ENCODE data around the gene ZNF236. TPM values are rescaled to one million over a fixed set of nuclear protein-coding genes. Genes with fewer than 3 reads are reported as not detected.
A peak's percentile ranks its signal among the peaks of the same experiment; 100 is the strongest.

ZNF236 gene
- total and polyA plus RNA-seq, 2 donors (not counting 1 experiment from before 2014, with no cell fraction given) = 2.9 to 8.4 TPM

DNA sequence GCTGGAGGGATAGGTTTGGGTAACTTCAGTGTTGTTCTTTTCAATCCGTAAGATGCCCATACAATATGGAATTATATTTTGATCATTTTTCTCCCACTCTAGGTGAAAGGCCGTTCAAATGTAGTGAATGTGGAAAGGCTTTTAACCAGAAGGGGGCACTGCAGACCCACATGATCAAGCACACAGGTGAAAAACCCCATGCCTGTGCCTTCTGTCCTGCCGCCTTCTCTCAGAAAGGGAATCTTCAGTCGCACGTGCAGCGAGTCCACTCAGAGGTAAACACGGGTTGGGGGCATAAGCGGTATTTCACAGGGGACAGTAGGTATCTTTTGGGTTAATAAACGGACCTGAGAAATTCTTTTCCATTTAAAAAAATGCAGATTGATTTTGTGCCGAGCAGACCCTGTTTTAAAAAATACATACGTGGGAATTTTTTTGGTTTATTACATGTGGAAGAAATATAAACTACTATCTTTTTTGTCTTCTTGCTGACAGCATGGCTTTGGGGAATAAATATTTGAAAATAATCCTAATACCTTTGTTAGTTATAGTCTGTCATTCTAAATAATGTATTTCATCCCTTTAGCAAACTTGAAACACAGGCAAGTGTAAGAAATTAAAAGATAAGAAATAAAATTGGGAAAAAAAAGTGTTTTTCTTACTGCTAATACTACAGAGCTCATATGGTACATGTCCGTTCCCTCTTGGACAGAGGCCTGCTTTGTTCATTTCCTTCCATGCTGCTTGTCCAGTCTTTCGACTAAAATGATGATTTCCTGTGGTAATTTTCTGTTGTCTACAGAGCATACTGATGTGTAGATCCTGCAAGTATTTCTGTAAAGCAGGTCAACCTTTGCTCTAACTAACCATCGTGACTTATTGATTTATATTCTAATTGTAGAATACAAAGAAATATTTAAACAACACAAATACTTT, 53.3 kb downstream of the ZNF236 start:
- H3K4me3 ChIP-seq (replicated peaks in 1 of 4; ENCODE audit: control extremely low read depth in 1 of 4, insufficient read depth in 1 of 4, low read depth in 3 of 4, low read length in 4 of 4) = no peak overlapping the region
- no peaks in the 10 kb centered on the region for H3K9me3 ChIP-seq (ENCODE audit: control insufficient read depth, insufficient read depth, low read depth, low read length)
- TF ChIP-seq EZH2 (IDR thresholded peaks at IDR 0.05; ENCODE audit: low read length, missing control alignments) = no peak
- TF ChIP-seq, protein P1, sequence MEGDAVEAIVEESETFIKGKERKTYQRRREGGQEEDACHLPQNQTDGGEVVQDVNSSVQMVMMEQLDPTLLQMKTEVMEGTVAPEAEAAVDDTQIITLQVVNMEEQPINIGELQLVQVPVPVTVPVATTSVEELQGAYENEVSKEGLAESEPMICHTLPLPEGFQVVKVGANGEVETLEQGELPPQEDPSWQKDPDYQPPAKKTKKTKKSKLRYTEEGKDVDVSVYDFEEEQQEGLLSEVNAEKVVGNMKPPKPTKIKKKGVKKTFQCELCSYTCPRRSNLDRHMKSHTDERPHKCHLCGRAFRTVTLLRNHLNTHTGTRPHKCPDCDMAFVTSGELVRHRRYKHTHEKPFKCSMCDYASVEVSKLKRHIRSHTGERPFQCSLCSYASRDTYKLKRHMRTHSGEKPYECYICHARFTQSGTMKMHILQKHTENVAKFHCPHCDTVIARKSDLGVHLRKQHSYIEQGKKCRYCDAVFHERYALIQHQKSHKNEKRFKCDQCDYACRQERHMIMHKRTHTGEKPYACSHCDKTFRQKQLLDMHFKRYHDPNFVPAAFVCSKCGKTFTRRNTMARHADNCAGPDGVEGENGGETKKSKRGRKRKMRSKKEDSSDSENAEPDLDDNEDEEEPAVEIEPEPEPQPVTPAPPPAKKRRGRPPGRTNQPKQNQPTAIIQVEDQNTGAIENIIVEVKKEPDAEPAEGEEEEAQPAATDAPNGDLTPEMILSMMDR (conservative IDR thresholded peaks at IDR 0.05 in 1 of 2, IDR thresholded peaks at IDR 0.05 in 1 of 2; ENCODE audit: low read depth in 1 of 2, low read length in 2 of 2) = peak; percentile 43 to 62
- H3K27me3 ChIP-seq (ENCODE audit: control insufficient read depth, insufficient read depth, low read length) = no peaks in the 10 kb centered on the region
- H2AFZ ChIP-seq (ENCODE audit: low read length) = no peak overlapping the region
- no peaks in the 10 kb centered on the region for H3K79me2 ChIP-seq (ENCODE audit: control insufficient read depth, insufficient read depth, low read length)
- H3K4me1 ChIP-seq (ENCODE audit: control insufficient read depth, extremely low read depth, insufficient read depth, low read length) = no peaks in the 10 kb centered on the region
- no peaks in the 10 kb centered on the region for H4K20me1 ChIP-seq (ENCODE audit: control insufficient read depth, extremely low read depth, insufficient read depth, low read length)
- peaks cover 7% of the 10 kb centered on the region for H3K36me3 ChIP-seq (ENCODE audit: control insufficient read depth, insufficient read depth, low read length)
- peak; percentile 11 to 52 for DNase-seq (ENCODE audit: low read depth in 2 of 2)
- H3K4me2 ChIP-seq (ENCODE audit: extremely low read depth, insufficient read depth, low read length) = no peak overlapping the region
- no peak overlapping the region for H3K9ac ChIP-seq (ENCODE audit: insufficient read depth, low read length)
- no peak overlapping the region for H3K27ac ChIP-seq (ENCODE audit: insufficient read depth, low read length)

DNA sequence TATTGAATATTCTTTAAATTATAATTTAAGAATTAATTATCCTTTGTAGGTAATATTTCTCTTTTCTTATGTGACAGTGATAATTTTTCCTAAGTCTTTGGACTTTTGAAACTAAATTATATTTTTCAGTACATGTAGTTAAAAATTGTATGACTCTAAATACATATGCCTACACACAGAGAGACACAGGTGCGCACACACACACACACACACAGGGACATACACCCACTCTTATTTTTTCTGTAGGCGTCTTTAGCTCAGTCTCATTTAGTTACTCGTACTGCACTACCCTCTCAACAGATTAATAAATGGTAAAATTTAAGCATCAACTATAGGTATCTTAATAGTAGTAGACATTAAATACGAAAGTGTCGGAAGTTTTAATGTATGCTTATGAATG, 56.1 kb downstream of the ZNF236 start:
- Histone ChIP-seq H3K4me1 (ENCODE audit: control insufficient read depth, extremely low read depth, insufficient read depth, low read length) (no peaks in the 10 kb centered on the region), H3K4me3 (replicated peaks in 1 of 4; ENCODE audit: control extremely low read depth in 1 of 4, insufficient read depth in 1 of 4, low read depth in 3 of 4, low read length in 4 of 4) (no peak overlapping the region), H3K9ac (ENCODE audit: insufficient read depth, low read length) (no peak overlapping the region), H3K79me2 (ENCODE audit: control insufficient read depth, insufficient read depth, low read length) (no peaks in the 10 kb centered on the region), H3K36me3 (ENCODE audit: control insufficient read depth, insufficient read depth, low read length) (peaks cover 5% of the 10 kb centered on the region), H4K20me1 (ENCODE audit: control insufficient read depth, extremely low read depth, insufficient read depth, low read length) (no peaks in the 10 kb centered on the region), H3K27me3 (ENCODE audit: control insufficient read depth, insufficient read depth, low read length) (no peaks in the 10 kb centered on the region), H2AFZ (ENCODE audit: low read length) (no peak overlapping the region), H3K4me2 (ENCODE audit: extremely low read depth, insufficient read depth, low read length) (no peak overlapping the region), H3K27ac (ENCODE audit: insufficient read depth, low read length) (no peak overlapping the region), H3K9me3 (ENCODE audit: control insufficient read depth, insufficient read depth, low read depth, low read length) (no peaks in the 10 kb centered on the region)
- no peak for DNase-seq (ENCODE audit: low read depth in 2 of 2)
- TF ChIP-seq, protein P1 (conservative IDR thresholded peaks at IDR 0.05 in 1 of 2, IDR thresholded peaks at IDR 0.05 in 1 of 2; ENCODE audit: low read depth in 1 of 2, low read length in 2 of 2) = no peak
- TF ChIP-seq EZH2 (IDR thresholded peaks at IDR 0.05; ENCODE audit: low read length, missing control alignments) = no peak

DNA sequence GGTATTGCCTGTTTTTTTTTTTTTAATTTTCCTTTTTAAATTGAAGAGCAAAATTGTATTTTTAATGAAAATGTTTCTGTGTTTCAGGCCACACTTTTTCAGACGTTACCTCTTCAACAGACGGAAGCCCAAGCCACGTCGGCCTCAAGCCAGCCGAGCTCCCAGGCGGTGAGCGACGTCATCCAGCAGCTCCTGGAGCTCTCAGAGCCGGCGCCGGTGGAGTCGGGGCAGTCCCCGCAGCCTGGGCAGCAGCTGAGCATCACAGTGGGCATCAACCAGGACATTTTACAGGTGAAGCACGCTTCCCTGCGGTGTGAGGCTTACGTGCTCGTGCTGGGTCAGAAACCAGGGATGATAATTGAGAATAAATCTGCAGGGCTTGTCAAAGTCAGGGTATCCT, 57.7 kb downstream of the ZNF236 start:
- H3K36me3 ChIP-seq (ENCODE audit: control insufficient read depth, insufficient read depth, low read length) = peaks cover 5% of the 10 kb centered on the region
- H3K9me3 ChIP-seq (ENCODE audit: control insufficient read depth, insufficient read depth, low read depth, low read length) = no peaks in the 10 kb centered on the region
- no peak overlapping the region for H3K27ac ChIP-seq (ENCODE audit: insufficient read depth, low read length)
- H3K4me1 ChIP-seq (ENCODE audit: control insufficient read depth, extremely low read depth, insufficient read depth, low read length) = no peaks in the 10 kb centered on the region
- no peak for DNase-seq (ENCODE audit: low read depth in 2 of 2)
- no peaks in the 10 kb centered on the region for H3K27me3 ChIP-seq (ENCODE audit: control insufficient read depth, insufficient read depth, low read length)
- no peak overlapping the region for H2AFZ ChIP-seq (ENCODE audit: low read length)
- no peak for TF ChIP-seq EZH2 (IDR thresholded peaks at IDR 0.05; ENCODE audit: low read length, missing control alignments)
- TF ChIP-seq, protein P1 (conservative IDR thresholded peaks at IDR 0.05 in 1 of 2, IDR thresholded peaks at IDR 0.05 in 1 of 2; ENCODE audit: low read depth in 1 of 2, low read length in 2 of 2) = no peak
- no peak overlapping the region for H3K9ac ChIP-seq (ENCODE audit: insufficient read depth, low read length)
- no peak overlapping the region for H3K4me3 ChIP-seq (replicated peaks in 1 of 4; ENCODE audit: control extremely low read depth in 1 of 4, insufficient read depth in 1 of 4, low read depth in 3 of 4, low read length in 4 of 4)
- H4K20me1 ChIP-seq (ENCODE audit: control insufficient read depth, extremely low read depth, insufficient read depth, low read length) = no peaks in the 10 kb centered on the region
- no peaks in the 10 kb centered on the region for H3K79me2 ChIP-seq (ENCODE audit: control insufficient read depth, insufficient read depth, low read length)
- H3K4me2 ChIP-seq (ENCODE audit: extremely low read depth, insufficient read depth, low read length) = no peak overlapping the region

Measured in fibroblast of lung (primary cell).